Nephron progenitor cell (in vitro differentiated cells): Measurements from ENCODE around the gene HTR1D.

Experiments used
- DNase-seq: peaks from one replicate; pipeline ENCODE4 v3.0.0; 2021
- H3K27ac Mint-ChIP-seq: 2 replicates; pipeline ENCODE4 v1.8.0; 2021; ENCODE audit warnings: mild to moderate bottlenecking, moderate library complexity, mixed read lengths
- H3K27me3 Mint-ChIP-seq: 2 replicates; pipeline ENCODE4 v1.8.0; 2021; ENCODE audit warnings: mild to moderate bottlenecking, low read depth, mixed read lengths; ENCODE audit not compliant: poor library complexity
- H3K36me3 Mint-ChIP-seq: 2 replicates; pipeline ENCODE4 v1.8.0; 2021; ENCODE audit warnings: low read depth, mixed read lengths
- H3K4me1 Mint-ChIP-seq: 2 replicates; pipeline ENCODE4 v1.8.0; 2021; ENCODE audit warnings: mixed read lengths
- H3K4me3 Mint-ChIP-seq: 2 replicates; pipeline ENCODE4 v1.8.0; 2021; ENCODE audit warnings: mild to moderate bottlenecking, moderate library complexity, mixed read lengths
- H3K9me3 Mint-ChIP-seq: 2 replicates; pipeline ENCODE4 v1.8.0; 2021; ENCODE audit warnings: mild to moderate bottlenecking, moderate library complexity, mixed read lengths
- CTCF ChIP-seq: fragments of 200-600 bp; sonication (generic); IDR thresholded peaks from 2 replicates; pipeline ENCODE4 v1.5.0; 2021; ENCODE audit warnings: antibody characterized with exemption

The HTR1D gene

GRCh38 chr1:23169195-23169575 is 48.1 kb downstream of the HTR1D start:
- no peak for TF ChIP-seq CTCF
- peaks cover 34% of the 10 kb centered on the region for H3K4me1 Mint-ChIP-seq
- no peaks in the 10 kb centered on the region for H3K9me3 Mint-ChIP-seq
- H3K27me3 Mint-ChIP-seq, result peaks cover 6% of the 10 kb centered on the region
- peaks cover 6% of the 10 kb centered on the region for H3K36me3 Mint-ChIP-seq
- no peak for DNase-seq
- peak overlapping the region; percentile 97 for H3K4me3 Mint-ChIP-seq
- H3K27ac Mint-ChIP-seq, result peak overlapping the region; percentile 98

- H3K4me1 Mint-ChIP-seq, result peaks cover 34% of the 10 kb centered on the region
- H3K36me3 Mint-ChIP-seq, result peaks cover 11% of the 10 kb centered on the region
- H3K4me3 Mint-ChIP-seq, result peak within 1 kb of the TSS; percentile 97
- DNase-seq, result peak; percentile 93
- H3K9me3 Mint-ChIP-seq, result no peaks in the 10 kb centered on the region
- no peak for TF ChIP-seq CTCF
- H3K27me3 Mint-ChIP-seq, result peaks cover 6% of the 10 kb centered on the region
- peak within 1 kb of the TSS; percentile 98 for H3K27ac Mint-ChIP-seq
These were observed 48.7 kb downstream of the HTR1D start, which contains the start of gene LUZP1 for GRCh38 chr1:23168445-23169194. Gene LUZP1, minus strand, starts transcription at chr1:23168856.

- TF ChIP-seq CTCF, result no peak
- DNase-seq, result no peak
- Mint-ChIP-seq H3K4me1 (peaks cover 34% of the 10 kb centered on the region), H3K4me3 (peak overlapping the region; percentile 97), H3K36me3 (peaks cover 12% of the 10 kb centered on the region), H3K27me3 (peaks cover 6% of the 10 kb centered on the region), H3K27ac (peak overlapping the region; percentile 98), H3K9me3 (no peaks in the 10 kb centered on the region)
These were observed 49.2 kb downstream of the HTR1D start for GRCh38 chr1:23168079-23168444.

- DNase-seq, result peak; percentile 75
- peak overlapping the region; percentile 97 for H3K4me3 Mint-ChIP-seq
- H3K27ac Mint-ChIP-seq, result peak overlapping the region; percentile 87
- peaks cover 12% of the 10 kb centered on the region for H3K36me3 Mint-ChIP-seq
- H3K27me3 Mint-ChIP-seq, result peaks cover 6% of the 10 kb centered on the region
- H3K4me1 Mint-ChIP-seq, result peaks cover 34% of the 10 kb centered on the region
- no peaks in the 10 kb centered on the region for H3K9me3 Mint-ChIP-seq
- no peak for TF ChIP-seq CTCF
These were observed 49.8 kb downstream of the HTR1D start for GRCh38 chr1:23167353-23168078.

- Mint-ChIP-seq H3K27me3 (peaks cover 6% of the 10 kb centered on the region), H3K36me3 (peaks cover 12% of the 10 kb centered on the region)
These were observed 50.4 kb downstream of the HTR1D start for GRCh38 chr1:23166854-23167253.

More at GRCh38 chr1:23166854-23167253, 50.4 kb downstream of the HTR1D start:
- Mint-ChIP-seq H3K9me3 (no peaks in the 10 kb centered on the region), H3K4me1 (peaks cover 34% of the 10 kb centered on the region), H3K27ac (peak overlapping the region; percentile 87), H3K4me3 (peak overlapping the region; percentile 97)
- DNase-seq, result no peak
- no peak for TF ChIP-seq CTCF
